ENCODE measurements around the gene GAS6.

GAS6 gene

GRCh38 chr13:113788413-113789135 lies 75.3 kb downstream of the GAS6 start:
- DNase-seq, result no peak

GRCh38 chr13:113787694-113788093 lies 76.2 kb downstream of the GAS6 start:
- DNase-seq, result no peak

GRCh38 chr13:113786262-113786841 lies 77.5 kb downstream of the GAS6 start:
- DNase-seq, result no peak

- no peak for DNase-seq
Measured at GRCh38 chr13:113785051-113786010, 78.5 kb downstream of the GAS6 start.

- DNase-seq, result no peak
Measured at GRCh38 chr13:113784645-113785024, 79.2 kb downstream of the GAS6 start.

- no peak for DNase-seq
Measured at GRCh38 chr13:113783966-113784644, 79.8 kb downstream of the GAS6 start.

- no peak for DNase-seq
Measured at GRCh38 chr13:113783200-113783881, 80.5 kb downstream of the GAS6 start.

- DNase-seq, result no peak
Measured at GRCh38 chr13:113782472-113782871, 81.4 kb downstream of the GAS6 start.

- no peak for DNase-seq
Measured at GRCh38 chr13:113781571-113781970, 82.3 kb downstream of the GAS6 start.

GRCh38 chr13:113777311-113778260 lies 86.3 kb downstream of the GAS6 start:
- no peak for DNase-seq

GRCh38 chr13:113776231-113777125 lies 87.4 kb downstream of the GAS6 start:
- no peak for DNase-seq

GRCh38 chr13:113775451-113776145 lies 88.3 kb downstream of the GAS6 start:
- no peak for DNase-seq

- no peak for DNase-seq
Measured at GRCh38 chr13:113774177-113775107, 89.4 kb downstream of the GAS6 start.

GRCh38 chr13:113771709-113772331 lies 92.1 kb downstream of the GAS6 start:
- DNase-seq, result no peak

GRCh38 chr13:113770937-113771336 lies 92.9 kb downstream of the GAS6 start:
- DNase-seq, result no peak

Data from T-helper 9 cell (primary cell).